SK-N-SH (cell line): ENCODE data around the gene EMILIN2. TPM values are rescaled to one million over a fixed set of nuclear protein-coding genes. Genes with fewer than 3 reads are reported as not detected.

Experiments used
- CTCF ChIA-PET: fragments of 300-600, 350-600 bp; formaldehyde crosslinking; extraction: SDS; loops from one replicate; lab custom pipeline; 2021; lab: Yijun Ruan, JAX
- POLR2A ChIA-PET: fragments of 350-600 bp; sonication (Branson Sonifier 250); formaldehyde crosslinking; extraction: SDS; loops from one replicate; lab custom pipeline; 2020; ENCODE audit warnings: antibody characterized with exemption, inconsistent platforms; lab: Yijun Ruan, JAX
- DNase-seq: peaks from one replicate; pipeline ENCODE4 v3.0.0; 2012
- H2AFZ ChIP-seq: fragments of 200-600 bp; sonication (generic); 2 replicates; pipeline ENCODE4 v1.8.1; 2016; ENCODE audit warnings: antibody characterized with exemption, mild to moderate bottlenecking, low read depth
- H3F3A ChIP-seq: fragments of 200-600 bp; sonication (generic); replicated peaks from 2 replicates; pipeline ENCODE3; 2016; ENCODE audit warnings: antibody characterized with exemption, mild to moderate bottlenecking; ENCODE audit not compliant: insufficient read depth
- H3K27ac ChIP-seq, 2 experiments: fragments of 200-500 bp in 1 of 2; fragments of 200-600 bp in 1 of 2; sonication (Bioruptor generic) in 1 of 2; sonication (generic), shearing (Covaris generic) in 1 of 2; 2 replicates each; pipeline versions ENCODE4 v1.5.1 to v1.6.1; 2014 to 2016; ENCODE audit warnings: low read depth in 2 of 2, inconsistent platforms in 1 of 2, low read length in 1 of 2, mild to moderate bottlenecking in 1 of 2, mixed read lengths in 1 of 2
- H3K27me3 ChIP-seq: fragments of 200-600 bp; sonication (generic), shearing (Covaris generic); 2 replicates; pipeline ENCODE4 v1.6.1; 2016; ENCODE audit warnings: mixed run types; ENCODE audit not compliant: insufficient read depth
- H3K36me3 ChIP-seq, 2 experiments: fragments of 200-500 bp in 1 of 2; fragments of 200-600 bp in 1 of 2; sonication (Bioruptor generic) in 1 of 2; sonication (generic) in 1 of 2; replicated peaks in 1 of 2; 2 replicates each; pipeline versions ENCODE3 to v1.5.1; 2014 to 2016; ENCODE audit warnings: low read length in 1 of 2, mild to moderate bottlenecking in 1 of 2; ENCODE audit not compliant: insufficient read depth in 2 of 2, control insufficient read depth in 1 of 2
- H3K4me1 ChIP-seq, 2 experiments: fragments of 200-500 bp in 1 of 2; fragments of 200-600 bp in 1 of 2; sonication (Bioruptor generic) in 1 of 2; sonication (generic), shearing (Covaris generic) in 1 of 2; 2 replicates each; pipeline versions ENCODE4 v1.5.1 to v1.6.1; 2014 to 2016; ENCODE audit warnings: low read depth in 1 of 2, low read length in 1 of 2, mixed run types in 1 of 2; ENCODE audit not compliant: insufficient read depth in 2 of 2, control insufficient read depth in 1 of 2
- H3K4me2 ChIP-seq: fragments of 200-600 bp; sonication (generic), shearing (Covaris generic); 2 replicates; pipeline ENCODE4 v1.6.1; 2017; ENCODE audit warnings: mixed run types
- H3K4me3 ChIP-seq, 2 experiments: fragments of 200-500 bp in 1 of 2; fragments of 200-600 bp in 1 of 2; sonication (Bioruptor generic) in 1 of 2; sonication (generic), shearing (Covaris generic) in 1 of 2; 2 replicates each; pipeline versions ENCODE4 v1.5.1 to v1.8.1; 2014 to 2016; ENCODE audit warnings: low read depth in 2 of 2, inconsistent platforms in 1 of 2, low read length in 1 of 2, mild to moderate bottlenecking in 1 of 2, mixed read lengths in 1 of 2, moderate library complexity in 1 of 2
- H3K79me2 ChIP-seq: fragments of 200-600 bp; sonication (generic); 2 replicates; pipeline ENCODE4 v1.8.1; 2017; ENCODE audit warnings: mild to moderate bottlenecking; ENCODE audit not compliant: insufficient read depth
- H3K9ac ChIP-seq: fragments of 200-600 bp; sonication (generic); 2 replicates; pipeline ENCODE4 v1.6.1; 2017; ENCODE audit warnings: mixed run types
- H3K9me2 ChIP-seq: fragments of 200-600 bp; sonication (generic); 2 replicates; pipeline ENCODE4 v1.6.1; 2017; ENCODE audit warnings: mixed run types
- H3K9me3 ChIP-seq: fragments of 200-600 bp; sonication (generic); 2 replicates; pipeline ENCODE4 v1.6.1; 2017; ENCODE audit warnings: mixed run types, mild to moderate bottlenecking, moderate library complexity
- H4K20me1 ChIP-seq: fragments of 200-600 bp; sonication (generic); 2 replicates; pipeline ENCODE4 v1.6.1; 2017; ENCODE audit warnings: mild to moderate bottlenecking, mixed run types; ENCODE audit not compliant: insufficient read depth
- ELF1 ChIP-seq: IDR thresholded peaks from 2 replicates; pipeline ENCODE4 v1.4.0; 2012
- EZH2phosphoT487 ChIP-seq: fragments of 200-600 bp; sonication (generic); IDR thresholded peaks from 2 replicates; pipeline ENCODE4 v1.6.1; 2017; ENCODE audit warnings: low read depth, mixed run types, mild to moderate bottlenecking, antibody characterized with exemption, moderate library complexity, borderline replicate concordance
- FOSL2 ChIP-seq: IDR thresholded peaks from 2 replicates; pipeline ENCODE4 v1.4.0; 2012; ENCODE audit warnings: low read depth, mild to moderate bottlenecking, moderate library complexity, borderline replicate concordance
- FOXM1 ChIP-seq: IDR thresholded peaks from 2 replicates; pipeline ENCODE4 v1.4.0; 2012; ENCODE audit warnings: low read depth, mild to moderate bottlenecking
- GATA2 ChIP-seq: sonication (generic); formaldehyde crosslinking; IDR thresholded peaks from 2 replicates; pipeline ENCODE4 v1.5.0; 2020; ENCODE audit warnings: mild to moderate bottlenecking, missing genetic modification reagents
- PBX3 ChIP-seq: IDR thresholded peaks from 2 replicates; pipeline ENCODE4; 2012
- POLR2AphosphoS5 ChIP-seq: IDR thresholded peaks from 2 replicates; pipeline ENCODE4 v1.6.1; 2012; ENCODE audit warnings: low read depth, low read length
- RCOR1 ChIP-seq: fragments of 150-350 bp; IDR thresholded peaks from 2 replicates; pipeline ENCODE4 v1.6.1; 2017; ENCODE audit warnings: antibody characterized with exemption, low read length
- RFX5 ChIP-seq: IDR thresholded peaks from 2 replicates; pipeline ENCODE4 v1.6.1; 2012; ENCODE audit warnings: mild to moderate bottlenecking, improper control_type of control experiment, low read length
- SIN3A ChIP-seq: IDR thresholded peaks from 2 replicates; pipeline ENCODE4 v1.6.1; 2012; ENCODE audit warnings: low read depth, mild to moderate bottlenecking, low read length, moderate library complexity, borderline replicate concordance
- SMC3 ChIP-seq: IDR thresholded peaks from 2 replicates; pipeline ENCODE4 v1.6.1; 2012; ENCODE audit warnings: low read depth, low read length, improper control_type of control experiment
- TCF12 ChIP-seq: IDR thresholded peaks from 2 replicates; pipeline ENCODE4 v1.4.0; 2012
- WGBS: methylation state at CpG from one replicate; pipeline ENCODE4 v1.1.6; 2017; ENCODE audit warnings: low lambda C conversion rate; 5-methylcytosine and 5-hydroxymethylcytosine counted together
- polyA plus RNA-seq, 3 experiments: library from polyadenylated mRNA; depleted of rRNA; stranded (reverse); fragments of >200 nt; gene quantifications; 2 replicates each; pipeline ENCODE4 v1.2.3, GENCODE V29; 2012
- TF ChIP-seq, protein P1 (sequence below): IDR thresholded peaks from 2 replicates; pipeline ENCODE4 v1.6.1; 2012; ENCODE audit warnings: mild to moderate bottlenecking, low read depth, low read length, moderate library complexity
- TF ChIP-seq, protein P2 (sequence below): fragments of 150-350 bp; IDR thresholded peaks from 2 replicates; pipeline ENCODE4 v1.6.1; 2017; ENCODE audit warnings: antibody characterized with exemption, low read length, low read depth, borderline replicate concordance
- TF ChIP-seq, protein P3 (sequence below): IDR thresholded peaks from 2 replicates; pipeline ENCODE4 v1.4.0; 2012; ENCODE audit warnings: low read depth, borderline replicate concordance

EMILIN2 gene
- polyA plus RNA-seq, 1 of the 3 experiments (the other 2 are of a cell fraction), result 1.4 TPM

- no peaks in the 10 kb centered on the region for H3K79me2 ChIP-seq
- no peaks in the 10 kb centered on the region for H3K9me3 ChIP-seq
- H3K27me3 ChIP-seq, result no peaks in the 10 kb centered on the region
- TF ChIP-seq EZH2phosphoT487 (no peak), RFX5 (no peak), SIN3A (no peak), FOXM1 (no peak), POLR2AphosphoS5 (no peak), GATA2 (no peak), PBX3 (no peak), ELF1 (no peak), RCOR1 (no peak), TCF12 (no peak), SMC3 (no peak), FOSL2 (no peak)
- TF ChIP-seq, protein P1, sequence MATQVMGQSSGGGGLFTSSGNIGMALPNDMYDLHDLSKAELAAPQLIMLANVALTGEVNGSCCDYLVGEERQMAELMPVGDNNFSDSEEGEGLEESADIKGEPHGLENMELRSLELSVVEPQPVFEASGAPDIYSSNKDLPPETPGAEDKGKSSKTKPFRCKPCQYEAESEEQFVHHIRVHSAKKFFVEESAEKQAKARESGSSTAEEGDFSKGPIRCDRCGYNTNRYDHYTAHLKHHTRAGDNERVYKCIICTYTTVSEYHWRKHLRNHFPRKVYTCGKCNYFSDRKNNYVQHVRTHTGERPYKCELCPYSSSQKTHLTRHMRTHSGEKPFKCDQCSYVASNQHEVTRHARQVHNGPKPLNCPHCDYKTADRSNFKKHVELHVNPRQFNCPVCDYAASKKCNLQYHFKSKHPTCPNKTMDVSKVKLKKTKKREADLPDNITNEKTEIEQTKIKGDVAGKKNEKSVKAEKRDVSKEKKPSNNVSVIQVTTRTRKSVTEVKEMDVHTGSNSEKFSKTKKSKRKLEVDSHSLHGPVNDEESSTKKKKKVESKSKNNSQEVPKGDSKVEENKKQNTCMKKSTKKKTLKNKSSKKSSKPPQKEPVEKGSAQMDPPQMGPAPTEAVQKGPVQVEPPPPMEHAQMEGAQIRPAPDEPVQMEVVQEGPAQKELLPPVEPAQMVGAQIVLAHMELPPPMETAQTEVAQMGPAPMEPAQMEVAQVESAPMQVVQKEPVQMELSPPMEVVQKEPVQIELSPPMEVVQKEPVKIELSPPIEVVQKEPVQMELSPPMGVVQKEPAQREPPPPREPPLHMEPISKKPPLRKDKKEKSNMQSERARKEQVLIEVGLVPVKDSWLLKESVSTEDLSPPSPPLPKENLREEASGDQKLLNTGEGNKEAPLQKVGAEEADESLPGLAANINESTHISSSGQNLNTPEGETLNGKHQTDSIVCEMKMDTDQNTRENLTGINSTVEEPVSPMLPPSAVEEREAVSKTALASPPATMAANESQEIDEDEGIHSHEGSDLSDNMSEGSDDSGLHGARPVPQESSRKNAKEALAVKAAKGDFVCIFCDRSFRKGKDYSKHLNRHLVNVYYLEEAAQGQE, result no peak
- TF ChIP-seq, protein P2, sequence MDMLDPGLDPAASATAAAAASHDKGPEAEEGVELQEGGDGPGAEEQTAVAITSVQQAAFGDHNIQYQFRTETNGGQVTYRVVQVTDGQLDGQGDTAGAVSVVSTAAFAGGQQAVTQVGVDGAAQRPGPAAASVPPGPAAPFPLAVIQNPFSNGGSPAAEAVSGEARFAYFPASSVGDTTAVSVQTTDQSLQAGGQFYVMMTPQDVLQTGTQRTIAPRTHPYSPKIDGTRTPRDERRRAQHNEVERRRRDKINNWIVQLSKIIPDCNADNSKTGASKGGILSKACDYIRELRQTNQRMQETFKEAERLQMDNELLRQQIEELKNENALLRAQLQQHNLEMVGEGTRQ, result no peak
- TF ChIP-seq, protein P3, sequence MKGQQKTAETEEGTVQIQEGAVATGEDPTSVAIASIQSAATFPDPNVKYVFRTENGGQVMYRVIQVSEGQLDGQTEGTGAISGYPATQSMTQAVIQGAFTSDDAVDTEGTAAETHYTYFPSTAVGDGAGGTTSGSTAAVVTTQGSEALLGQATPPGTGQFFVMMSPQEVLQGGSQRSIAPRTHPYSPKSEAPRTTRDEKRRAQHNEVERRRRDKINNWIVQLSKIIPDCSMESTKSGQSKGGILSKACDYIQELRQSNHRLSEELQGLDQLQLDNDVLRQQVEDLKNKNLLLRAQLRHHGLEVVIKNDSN, result no peak
- TF ChIP-seq, all 33 proteins: peak for 0
- H2AFZ ChIP-seq, result no peak overlapping the region
- no peaks in the 10 kb centered on the region for H3F3A ChIP-seq
- H3K9ac ChIP-seq, result no peak overlapping the region
- POLR2A ChIA-PET, result no interaction called here
- no peak overlapping the region for H3K27ac ChIP-seq
- WGBS, result 95% methylated on average over 11 of the region's 18 CpGs
- no peaks in the 10 kb centered on the region for H4K20me1 ChIP-seq
- CTCF ChIA-PET, result interaction anchor here (1.0 to 2.6 kb wide), 6 partner anchors 9 to 327 kb away, joined by 3 to 7 read pairs (median 4); no protein-coding TSS in a partner anchor
- H3K4me3 ChIP-seq, result no peak overlapping the region
- no peak for DNase-seq
- peaks cover 27 to 86% of the 10 kb centered on the region in 2 experiments for H3K36me3 ChIP-seq
- no peaks in the 10 kb centered on the region for H3K9me2 ChIP-seq
- H3K4me2 ChIP-seq, result no peak overlapping the region
- no peaks in the 10 kb centered on the region for H3K4me1 ChIP-seq
These were observed 72.2 kb downstream of the EMILIN2 start for GRCh38 chr18:2918761-2919550.
